GM12864 (cell line): Measurements from ENCODE around the gene RPL35.

Source experiments
- DNase-seq: peaks from one replicate; pipeline ENCODE4 v3.0.0-alpha.2; 2011; ENCODE audit warnings: low read depth
- H3K4me3 ChIP-seq: 2 replicates; pipeline ENCODE4 v1.5.1; 2011; ENCODE audit warnings: mild to moderate bottlenecking, low read depth, low read length, control low read depth
- CTCF ChIP-seq: IDR thresholded peaks from 2 replicates; pipeline ENCODE4 v1.5.1; 2011; ENCODE audit warnings: low read depth, mild to moderate bottlenecking, moderate library complexity, low read length, control low read depth, inconsistent platforms; ENCODE audit errors: missing control alignments

RPL35 gene

GRCh38 chr9:124815601-124816000 lies 46.2 kb downstream of the RPL35 start:
- H3K4me3 ChIP-seq = no peak overlapping the region
- no peak for DNase-seq
- TF ChIP-seq CTCF = no peak

DNA sequence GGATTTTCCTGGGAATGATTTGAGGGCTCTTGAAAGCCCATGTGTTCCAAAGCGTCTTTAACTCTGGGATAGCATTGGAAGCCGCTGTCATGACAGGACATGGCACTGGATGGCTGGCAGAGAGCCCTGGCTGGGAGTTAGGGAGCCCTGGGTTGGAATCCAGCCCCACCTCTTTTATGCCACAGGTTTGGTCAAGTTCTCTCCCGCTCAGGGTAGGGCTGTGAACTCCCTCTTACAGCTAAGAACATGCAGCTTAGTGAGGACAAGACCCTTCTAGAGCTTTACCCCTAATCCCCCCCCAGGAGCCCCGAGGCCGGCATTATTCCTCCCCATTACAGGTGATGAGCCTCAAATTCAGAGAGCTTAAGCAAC lies 47.6 kb downstream of the RPL35 start:
- no peak for TF ChIP-seq CTCF
- no peak overlapping the region for H3K4me3 ChIP-seq
- no peak for DNase-seq

DNA sequence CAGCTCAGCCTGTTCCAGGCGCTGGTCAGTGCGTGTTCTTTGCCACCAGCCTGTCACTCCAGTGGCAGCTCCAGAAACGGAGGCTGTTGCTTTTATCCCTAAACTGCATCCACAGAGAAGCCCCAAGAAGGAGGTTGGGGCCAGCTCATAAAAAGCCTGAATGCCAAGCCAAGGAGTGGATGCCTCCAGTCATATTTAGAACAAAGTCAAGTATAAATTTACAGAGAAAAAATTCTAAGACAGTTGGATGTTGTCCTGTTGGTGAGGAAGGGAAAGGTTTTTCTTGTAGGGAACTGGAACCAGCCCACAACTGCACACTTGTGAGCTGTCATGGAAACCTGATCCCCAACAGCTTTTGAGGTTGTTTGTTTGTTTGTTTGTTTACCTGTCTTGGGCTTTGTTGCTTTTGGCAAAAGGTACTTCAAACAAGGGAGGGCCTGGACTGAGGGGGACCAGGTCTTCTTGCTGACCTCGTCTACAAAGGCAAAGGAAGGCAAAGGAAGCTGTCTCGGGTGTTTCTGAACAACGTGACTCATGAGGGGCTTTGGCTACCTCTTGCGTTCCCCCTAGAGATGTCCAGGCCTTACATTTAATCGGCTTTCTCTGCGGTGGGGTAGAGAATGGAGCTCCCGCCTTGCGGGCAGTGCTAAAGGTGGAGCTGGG lies 48.1 kb downstream of the RPL35 start:
- no peak for TF ChIP-seq CTCF
- no peak overlapping the region for H3K4me3 ChIP-seq
- no peak for DNase-seq

GRCh38 chr9:124813041-124813440 lies 48.7 kb downstream of the RPL35 start:
- no peak for TF ChIP-seq CTCF
- no peak for DNase-seq
- no peak overlapping the region for H3K4me3 ChIP-seq

DNA sequence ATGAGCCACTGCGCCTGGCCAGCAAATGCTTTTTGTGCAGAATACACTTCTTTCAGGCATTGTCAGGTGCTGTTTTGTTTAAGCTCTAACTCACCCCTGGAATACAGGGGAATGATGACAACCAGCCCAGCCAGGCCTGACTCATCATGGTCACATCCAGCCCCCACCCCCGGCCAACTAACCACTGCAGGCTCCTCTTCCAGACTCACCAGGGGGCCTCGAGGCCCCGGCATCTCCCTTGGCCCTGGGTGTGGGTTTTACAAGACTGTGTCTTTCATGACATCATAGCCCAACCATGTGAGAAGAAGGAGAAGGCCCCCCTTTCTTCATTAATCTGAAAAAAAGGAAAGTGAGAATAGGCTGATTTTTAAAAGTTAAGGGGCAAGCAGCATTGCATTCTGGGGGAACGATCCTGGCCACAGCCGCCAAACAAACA lies 49.3 kb downstream of the RPL35 start:
- TF ChIP-seq CTCF = no peak
- no peak for DNase-seq
- H3K4me3 ChIP-seq = no peak overlapping the region

DNA sequence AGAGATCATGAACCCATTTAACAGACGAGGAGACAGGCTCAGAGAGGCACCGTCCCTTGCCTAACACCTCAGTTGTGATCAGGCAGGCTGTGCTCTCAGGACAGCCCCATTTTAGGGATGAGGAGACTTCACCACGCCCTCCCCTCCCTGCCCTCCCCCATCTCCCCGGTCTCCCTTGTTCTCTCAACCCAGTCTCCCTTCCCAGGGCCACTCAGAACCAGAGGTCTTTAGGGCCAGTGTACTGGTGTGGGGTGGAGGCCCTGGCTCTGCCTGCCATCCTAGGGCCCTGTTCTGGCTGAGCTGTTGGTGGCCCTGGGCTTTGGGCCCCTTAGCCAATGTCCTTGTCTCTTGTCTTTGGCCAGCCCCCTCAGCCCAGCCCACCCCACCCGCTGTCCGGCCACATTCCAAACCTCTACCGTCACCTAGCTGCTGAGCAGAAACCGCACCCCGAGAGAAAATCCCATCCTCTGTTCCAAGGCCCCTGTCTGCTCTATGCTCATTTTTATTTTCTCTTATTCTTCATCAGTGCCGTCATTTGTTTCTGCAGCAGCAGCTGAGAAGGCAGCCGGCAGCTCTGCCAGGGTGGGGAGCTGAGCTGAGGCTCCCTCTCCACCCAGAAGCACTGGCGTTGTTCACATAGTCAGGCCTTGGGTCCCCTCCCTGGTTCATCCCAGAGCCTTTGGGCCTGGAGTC lies 50.9 kb downstream of the RPL35 start:
- H3K4me3 ChIP-seq = no peak overlapping the region
- TF ChIP-seq CTCF = no peak
- DNase-seq = no peak
